ENCODE results near the gene PSAPL1.

The PSAPL1 gene

GRCh38 chr4:7441201-7441600, 6.5 kb upstream of the PSAPL1 start:
- no peak overlapping the region for H3K4me3 ChIP-seq
- TF ChIP-seq CTCF (IDR thresholded peaks at IDR 0.05) = no peak
- no peak overlapping the region for H3K27ac ChIP-seq
- DNase-seq (ENCODE audit: low spot score) = no peak

- no peak overlapping the region for H3K27ac ChIP-seq
- TF ChIP-seq CTCF (IDR thresholded peaks at IDR 0.05) = no peak
- DNase-seq (ENCODE audit: low spot score) = no peak
- no peak overlapping the region for H3K4me3 ChIP-seq
Measured at GRCh38 chr4:7439699-7440098, 5.0 kb upstream of the PSAPL1 start.

GRCh38 chr4:7436256-7436655, 1.5 kb upstream of the PSAPL1 start:
- H3K4me3 ChIP-seq = no peak overlapping the region
- no peak for TF ChIP-seq CTCF (IDR thresholded peaks at IDR 0.05)
- no peak for DNase-seq (ENCODE audit: low spot score)
- no peak overlapping the region for H3K27ac ChIP-seq

GRCh38 chr4:7435471-7436061, 836 bp upstream of the PSAPL1 start:
- no peak for DNase-seq (ENCODE audit: low spot score)
- no peak for TF ChIP-seq CTCF (IDR thresholded peaks at IDR 0.05)
- Histone ChIP-seq H3K4me3 (no peak overlapping the region), H3K27ac (no peak overlapping the region)

GRCh38 chr4:7434141-7434765, 477 bp downstream of the PSAPL1 start:
- TF ChIP-seq CTCF (IDR thresholded peaks at IDR 0.05) = no peak
- H3K4me3 ChIP-seq = no peak overlapping the region
- DNase-seq (ENCODE audit: low spot score) = no peak
- no peak overlapping the region for H3K27ac ChIP-seq

- DNase-seq (ENCODE audit: low spot score) = no peak
- TF ChIP-seq CTCF (IDR thresholded peaks at IDR 0.05) = no peak
- H3K27ac ChIP-seq = no peak overlapping the region
- no peak overlapping the region for H3K4me3 ChIP-seq
Measured at GRCh38 chr4:7433376-7434140, 1.2 kb downstream of the PSAPL1 start.
